ENCODE results near the gene SLC35D2. TPM values are rescaled to one million over a fixed set of nuclear protein-coding genes. Genes with fewer than 3 reads are reported as not detected.

Gene SLC35D2
- total RNA-seq, 1 experiment from 2014 or later, result 14.6 TPM

DNA sequence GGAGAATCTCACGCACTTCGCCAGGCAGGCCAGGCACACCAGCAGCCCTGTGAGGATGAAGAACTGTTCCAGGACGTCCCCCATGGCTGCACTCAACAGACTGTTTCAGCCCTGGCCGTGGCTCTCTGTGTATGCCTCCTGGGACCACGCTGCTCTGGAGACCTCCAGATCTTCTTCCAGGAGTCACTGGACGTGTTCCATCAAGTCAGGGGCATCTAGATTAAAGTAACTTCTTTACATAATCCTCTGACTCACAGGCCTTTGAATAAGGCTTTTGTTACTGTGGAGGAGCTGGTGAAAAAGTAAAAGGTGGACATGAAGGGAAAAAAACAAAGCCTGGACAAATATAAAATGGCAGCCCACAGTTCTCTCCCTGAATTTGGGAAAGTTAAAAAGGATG is 81.5 kb downstream of the SLC35D2 start, which contains the start of gene HSD17B3:
HSD17B3 (minus strand) TSS at position 156 of the 400 bp plus-strand sequence; CDS start at position 84, 72 bp downstream.
- CTCF ChIA-PET, result interaction anchor here (3.0 kb wide), 1 partner anchor 15 kb away, joined by 10 read pairs; no protein-coding TSS in a partner anchor
- ATAC-seq (no peak), DNase-seq (ENCODE audit: low spot score) (no peak)
- Mint-ChIP-seq H3K36me3 (no peaks in the 10 kb centered on the region), H3K4me1 (peaks cover 11% of the 10 kb centered on the region), H3K9me3 (peaks cover 4% of the 10 kb centered on the region; the same call in 1 of the 2 replicates), H3K27me3 (ENCODE audit: low read depth) (no peaks in the 10 kb centered on the region; the same call in 1 of the 2 replicates), H3K4me3 (no peak within 1 kb of the TSS), H3K27ac (no peak within 1 kb of the TSS)
- POLR2A ChIA-PET, result no interaction called here
- TF ChIP-seq, protein P1, sequence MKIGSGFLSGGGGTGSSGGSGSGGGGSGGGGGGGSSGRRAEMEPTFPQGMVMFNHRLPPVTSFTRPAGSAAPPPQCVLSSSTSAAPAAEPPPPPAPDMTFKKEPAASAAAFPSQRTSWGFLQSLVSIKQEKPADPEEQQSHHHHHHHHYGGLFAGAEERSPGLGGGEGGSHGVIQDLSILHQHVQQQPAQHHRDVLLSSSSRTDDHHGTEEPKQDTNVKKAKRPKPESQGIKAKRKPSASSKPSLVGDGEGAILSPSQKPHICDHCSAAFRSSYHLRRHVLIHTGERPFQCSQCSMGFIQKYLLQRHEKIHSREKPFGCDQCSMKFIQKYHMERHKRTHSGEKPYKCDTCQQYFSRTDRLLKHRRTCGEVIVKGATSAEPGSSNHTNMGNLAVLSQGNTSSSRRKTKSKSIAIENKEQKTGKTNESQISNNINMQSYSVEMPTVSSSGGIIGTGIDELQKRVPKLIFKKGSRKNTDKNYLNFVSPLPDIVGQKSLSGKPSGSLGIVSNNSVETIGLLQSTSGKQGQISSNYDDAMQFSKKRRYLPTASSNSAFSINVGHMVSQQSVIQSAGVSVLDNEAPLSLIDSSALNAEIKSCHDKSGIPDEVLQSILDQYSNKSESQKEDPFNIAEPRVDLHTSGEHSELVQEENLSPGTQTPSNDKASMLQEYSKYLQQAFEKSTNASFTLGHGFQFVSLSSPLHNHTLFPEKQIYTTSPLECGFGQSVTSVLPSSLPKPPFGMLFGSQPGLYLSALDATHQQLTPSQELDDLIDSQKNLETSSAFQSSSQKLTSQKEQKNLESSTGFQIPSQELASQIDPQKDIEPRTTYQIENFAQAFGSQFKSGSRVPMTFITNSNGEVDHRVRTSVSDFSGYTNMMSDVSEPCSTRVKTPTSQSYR (CRISPR knock-in tag; IDR thresholded peaks at IDR 0.05), result no peak
- TF ChIP-seq, protein P2, sequence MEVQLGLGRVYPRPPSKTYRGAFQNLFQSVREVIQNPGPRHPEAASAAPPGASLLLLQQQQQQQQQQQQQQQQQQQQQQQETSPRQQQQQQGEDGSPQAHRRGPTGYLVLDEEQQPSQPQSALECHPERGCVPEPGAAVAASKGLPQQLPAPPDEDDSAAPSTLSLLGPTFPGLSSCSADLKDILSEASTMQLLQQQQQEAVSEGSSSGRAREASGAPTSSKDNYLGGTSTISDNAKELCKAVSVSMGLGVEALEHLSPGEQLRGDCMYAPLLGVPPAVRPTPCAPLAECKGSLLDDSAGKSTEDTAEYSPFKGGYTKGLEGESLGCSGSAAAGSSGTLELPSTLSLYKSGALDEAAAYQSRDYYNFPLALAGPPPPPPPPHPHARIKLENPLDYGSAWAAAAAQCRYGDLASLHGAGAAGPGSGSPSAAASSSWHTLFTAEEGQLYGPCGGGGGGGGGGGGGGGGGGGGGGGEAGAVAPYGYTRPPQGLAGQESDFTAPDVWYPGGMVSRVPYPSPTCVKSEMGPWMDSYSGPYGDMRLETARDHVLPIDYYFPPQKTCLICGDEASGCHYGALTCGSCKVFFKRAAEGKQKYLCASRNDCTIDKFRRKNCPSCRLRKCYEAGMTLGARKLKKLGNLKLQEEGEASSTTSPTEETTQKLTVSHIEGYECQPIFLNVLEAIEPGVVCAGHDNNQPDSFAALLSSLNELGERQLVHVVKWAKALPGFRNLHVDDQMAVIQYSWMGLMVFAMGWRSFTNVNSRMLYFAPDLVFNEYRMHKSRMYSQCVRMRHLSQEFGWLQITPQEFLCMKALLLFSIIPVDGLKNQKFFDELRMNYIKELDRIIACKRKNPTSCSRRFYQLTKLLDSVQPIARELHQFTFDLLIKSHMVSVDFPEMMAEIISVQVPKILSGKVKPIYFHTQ (CRISPR knock-in tag; IDR thresholded peaks at IDR 0.05), result no peak
- TF ChIP-seq ETV6 (CRISPR knock-in tag; IDR thresholded peaks at IDR 0.05) (no peak), SMAD3 (CRISPR knock-in tag; IDR thresholded peaks at IDR 0.05; ENCODE audit: borderline replicate concordance) (no peak), TP53 (CRISPR knock-in tag; IDR thresholded peaks at IDR 0.05) (no peak), ZNF232 (CRISPR knock-in tag; IDR thresholded peaks at IDR 0.05) (no peak), NFE2L1 (CRISPR knock-in tag; IDR thresholded peaks at IDR 0.05) (no peak)
- TF ChIP-seq, protein P3, sequence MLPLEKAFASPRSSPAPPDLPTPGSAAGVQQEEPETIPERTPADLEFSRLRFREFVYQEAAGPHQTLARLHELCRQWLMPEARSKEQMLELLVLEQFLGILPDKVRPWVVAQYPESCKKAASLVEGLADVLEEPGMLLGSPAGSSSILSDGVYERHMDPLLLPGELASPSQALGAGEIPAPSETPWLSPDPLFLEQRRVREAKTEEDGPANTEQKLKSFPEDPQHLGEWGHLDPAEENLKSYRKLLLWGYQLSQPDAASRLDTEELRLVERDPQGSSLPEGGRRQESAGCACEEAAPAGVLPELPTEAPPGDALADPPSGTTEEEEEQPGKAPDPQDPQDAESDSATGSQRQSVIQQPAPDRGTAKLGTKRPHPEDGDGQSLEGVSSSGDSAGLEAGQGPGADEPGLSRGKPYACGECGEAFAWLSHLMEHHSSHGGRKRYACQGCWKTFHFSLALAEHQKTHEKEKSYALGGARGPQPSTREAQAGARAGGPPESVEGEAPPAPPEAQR (CRISPR knock-in tag; IDR thresholded peaks at IDR 0.05), result no peak

DNA sequence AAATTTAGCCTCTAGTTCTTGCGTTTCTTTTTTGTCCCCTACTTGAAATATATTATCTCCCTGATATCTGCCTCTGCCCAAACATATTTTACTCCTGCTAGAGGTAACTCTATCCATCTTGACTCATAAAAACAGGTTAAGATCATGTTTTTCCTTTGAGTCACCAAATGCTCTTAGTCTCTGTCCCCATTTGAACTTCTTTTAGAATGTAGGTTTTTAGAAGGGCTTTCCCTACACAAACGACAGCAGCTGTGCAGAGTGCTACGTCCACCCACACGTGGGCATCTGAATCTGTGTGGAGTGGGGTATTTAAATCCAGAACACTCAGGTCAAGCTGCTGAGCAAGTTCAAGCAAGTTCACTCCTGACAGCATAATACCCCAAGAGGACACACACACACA is 83.7 kb downstream of the SLC35D2 start:
- H3K4me3 Mint-ChIP-seq, result no peak overlapping the region
- peaks cover under 1% of the 10 kb centered on the region for H3K4me1 Mint-ChIP-seq
- POLR2A ChIA-PET, result no interaction called here
- no peak for ATAC-seq
- TF ChIP-seq ZNF416 (CRISPR knock-in tag; IDR thresholded peaks at IDR 0.05) (no peak), SMAD4 (CRISPR knock-in tag; IDR thresholded peaks at IDR 0.05) (no peak), ESRRA (CRISPR knock-in tag; IDR thresholded peaks at IDR 0.05; ENCODE audit: borderline replicate concordance) (no peak), TEAD4 (CRISPR knock-in tag; IDR thresholded peaks at IDR 0.05) (no peak)
- TF ChIP-seq, protein P4, sequence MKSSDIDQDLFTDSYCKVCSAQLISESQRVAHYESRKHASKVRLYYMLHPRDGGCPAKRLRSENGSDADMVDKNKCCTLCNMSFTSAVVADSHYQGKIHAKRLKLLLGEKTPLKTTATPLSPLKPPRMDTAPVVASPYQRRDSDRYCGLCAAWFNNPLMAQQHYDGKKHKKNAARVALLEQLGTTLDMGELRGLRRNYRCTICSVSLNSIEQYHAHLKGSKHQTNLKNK (CRISPR knock-in tag; IDR thresholded peaks at IDR 0.05), result no peak
- TF ChIP-seq, protein P5, sequence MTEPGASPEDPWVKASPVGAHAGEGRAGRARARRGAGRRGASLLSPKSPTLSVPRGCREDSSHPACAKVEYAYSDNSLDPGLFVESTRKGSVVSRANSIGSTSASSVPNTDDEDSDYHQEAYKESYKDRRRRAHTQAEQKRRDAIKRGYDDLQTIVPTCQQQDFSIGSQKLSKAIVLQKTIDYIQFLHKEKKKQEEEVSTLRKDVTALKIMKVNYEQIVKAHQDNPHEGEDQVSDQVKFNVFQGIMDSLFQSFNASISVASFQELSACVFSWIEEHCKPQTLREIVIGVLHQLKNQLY (CRISPR knock-in tag; IDR thresholded peaks at IDR 0.05), result no peak
- TF ChIP-seq, protein P1 (CRISPR knock-in tag; IDR thresholded peaks at IDR 0.05), result no peak
- H3K36me3 Mint-ChIP-seq, result peaks cover 8% of the 10 kb centered on the region
- DNase-seq (ENCODE audit: low spot score), result no peak
- CTCF ChIA-PET, result interaction anchor here (1.0 kb wide), 1 partner anchor 67 kb away, joined by 3 read pairs; no protein-coding TSS in a partner anchor
- peaks cover 2% of the 10 kb centered on the region; the same call in 1 of the 2 replicates for H3K27me3 Mint-ChIP-seq (ENCODE audit: low read depth)
- peaks cover 9% of the 10 kb centered on the region for H3K9me3 Mint-ChIP-seq
- no peak overlapping the region for H3K27ac Mint-ChIP-seq
